ENCODE results near the gene MYL9.

DNA sequence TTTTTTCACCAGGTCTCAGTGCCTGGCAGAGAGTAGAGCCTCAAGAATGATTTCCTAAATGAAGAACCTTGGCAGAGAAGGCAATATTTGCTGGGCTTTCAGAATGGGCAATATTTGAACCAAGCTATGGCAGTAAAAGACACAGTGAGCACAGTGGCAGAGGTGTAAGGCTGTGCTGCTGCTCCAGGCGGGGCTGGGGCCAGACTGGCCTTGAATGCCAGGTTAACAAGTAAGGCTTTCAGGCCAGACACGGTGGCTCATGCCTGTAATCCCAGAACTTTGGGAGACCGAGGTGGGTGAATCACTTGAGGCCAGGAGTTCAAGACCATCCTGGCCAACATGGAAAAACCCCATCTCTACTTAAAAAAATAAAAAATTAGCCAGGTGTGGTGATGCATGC lies 8.5 kb upstream of the MYL9 start:
- TF ChIP-seq POLR2A (IDR thresholded peaks at IDR 0.05; ENCODE audit: extremely low read depth, insufficient read length) (no peak), CTCF (IDR thresholded peaks at IDR 0.05; ENCODE audit: low read depth, low read length) (no peak)

Data from NB4 (cell line).